T-helper 17 cell (primary cell): ENCODE results near the gene RNF223. TPM values are rescaled to one million over a fixed set of nuclear protein-coding genes. Genes with fewer than 3 reads are reported as not detected.
A peak's percentile ranks its signal among the peaks of the same experiment; 100 is the strongest.
"Not testable (repeated sequence)": the region's sequence is repeated elsewhere in the genome, so short reads cannot be mapped to it uniquely, and the experiment has no call there.

Experiments
- ATAC-seq: fragments of 150-1000 bp; cut with Tn5 transposase; 2 replicates; pipeline ENCODE4 v1.10.0; 2021; ENCODE audit warnings: mild to moderate bottlenecking, moderate library complexity
- DNase-seq, 3 donors: peaks; one replicate each; pipeline versions ENCODE4 v3.0.0 to v3.0.0-alpha.2; 2020 to 2021
- H3K9me3 ChIP-seq: one replicate; pipeline ENCODE4 v1.7.0; 2013; ENCODE audit warnings: low read length, mild to moderate bottlenecking; ENCODE audit not compliant: control insufficient read depth, poor library complexity, severe bottlenecking
- H3K27ac Mint-ChIP-seq: one replicate; pipeline ENCODE4 v1.8.0; 2022; ENCODE audit warnings: mild to moderate bottlenecking, moderate library complexity, mixed read lengths
- H3K27me3 Mint-ChIP-seq: one replicate; pipeline ENCODE4 v1.8.0; 2022; ENCODE audit warnings: mixed read lengths
- H3K36me3 Mint-ChIP-seq: one replicate; pipeline ENCODE4 v1.8.0; 2022; ENCODE audit warnings: low read depth, mixed read lengths
- H3K4me1 Mint-ChIP-seq: one replicate; pipeline ENCODE4 v1.8.0; 2022; ENCODE audit warnings: mild to moderate bottlenecking, mixed read lengths
- H3K4me3 Mint-ChIP-seq: one replicate; pipeline ENCODE4 v1.8.0; 2022; ENCODE audit warnings: mild to moderate bottlenecking, moderate library complexity, mixed read lengths
- total RNA-seq, 4 donors: library from RNA in 2 of 4; stranded (reverse) in 2 of 4; gene quantifications; one replicate each; pipeline ENCODE4 v1.2.3 and lab custom pipeline; 2022 to 2026

The RNF223 gene
- total RNA-seq, 2 donors from 2014 or later = not detected

DNA sequence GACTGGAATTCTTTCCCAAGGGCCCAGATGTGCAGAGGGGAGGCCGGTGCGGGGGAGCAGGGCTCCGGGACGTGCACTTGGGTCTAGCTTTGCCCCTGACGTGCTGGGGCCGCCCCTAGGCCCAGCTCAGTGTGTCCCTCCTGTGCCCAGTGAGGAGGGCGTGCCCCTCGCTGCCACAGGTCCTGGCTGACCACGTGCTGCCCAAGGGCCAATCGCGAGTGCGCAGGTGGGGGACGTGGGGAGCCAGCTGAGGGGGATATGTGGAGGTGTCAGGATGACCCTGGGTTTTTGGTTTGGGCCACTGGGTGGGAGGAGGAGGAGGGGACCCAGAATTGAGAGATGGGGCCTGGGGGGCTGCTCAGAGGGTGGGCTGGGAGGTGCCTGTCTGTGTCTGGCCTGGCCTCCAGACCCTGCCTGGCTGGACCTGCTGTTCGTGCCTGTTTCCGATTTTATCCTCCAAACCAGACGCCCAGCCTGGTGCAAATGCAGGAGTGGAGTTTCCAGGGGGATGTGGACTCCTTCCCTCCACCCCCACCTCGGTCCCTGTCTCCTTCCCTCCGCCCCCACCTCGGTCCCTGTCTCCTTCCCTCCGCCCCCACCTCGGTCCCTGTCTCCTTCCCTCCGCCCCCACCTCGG lies 6.1 kb upstream of the RNF223 start:
- Mint-ChIP-seq H3K4me3 (no peak overlapping the region), H3K27ac (no peak overlapping the region), H3K27me3 (no peaks in the 10 kb centered on the region), H3K36me3 (no peaks in the 10 kb centered on the region), H3K4me1 (peaks cover 3% of the 10 kb centered on the region)
- DNase-seq = no peak
- no peaks in the 10 kb centered on the region for H3K9me3 ChIP-seq
- ATAC-seq = peak; percentile 58

DNA sequence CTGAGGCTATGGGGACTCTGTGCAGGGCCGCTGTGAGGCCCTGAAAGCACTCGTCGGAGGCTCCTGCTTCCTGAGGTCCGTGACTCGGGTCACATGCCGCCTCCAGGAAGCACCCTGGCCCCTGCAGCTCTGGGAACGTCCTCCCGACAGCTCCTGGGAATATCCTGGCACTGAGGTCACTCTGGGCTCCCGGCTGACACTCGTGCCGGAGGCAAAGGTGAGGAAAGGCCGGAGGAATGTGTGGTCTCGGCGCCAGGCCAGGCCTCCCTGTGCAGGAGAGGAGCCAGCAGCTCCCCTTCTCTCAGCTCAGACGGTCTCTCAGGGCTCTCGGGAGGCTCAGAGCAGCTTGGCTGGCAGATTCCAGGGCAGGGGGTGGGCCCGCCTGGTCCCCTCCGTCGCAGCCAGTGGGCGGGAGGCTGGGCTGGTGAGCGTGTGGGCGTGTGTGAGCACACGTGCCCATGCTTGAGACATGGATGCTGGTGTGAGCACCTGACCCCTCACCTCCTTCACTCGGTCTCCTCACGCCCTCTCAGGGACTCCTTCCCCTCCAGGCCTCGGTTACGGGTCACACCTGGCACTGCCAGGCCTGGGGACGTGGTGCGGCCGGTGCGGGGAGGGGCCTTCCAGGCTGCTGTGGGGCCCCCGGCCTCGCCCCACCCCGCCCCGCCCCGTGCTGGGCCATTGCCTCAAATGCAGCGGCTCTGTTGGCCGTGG lies 5.5 kb upstream of the RNF223 start:
- Mint-ChIP-seq H3K27ac (no peak overlapping the region), H3K36me3 (peaks cover 2% of the 10 kb centered on the region), H3K4me1 (peaks cover 6% of the 10 kb centered on the region), H3K4me3 (peak overlapping the region; percentile 58), H3K27me3 (peaks cover 5% of the 10 kb centered on the region)
- ATAC-seq (peak; percentile 68), DNase-seq (peak in 1 of 3 donors; percentile 18)
- H3K9me3 ChIP-seq = no peaks in the 10 kb centered on the region

DNA sequence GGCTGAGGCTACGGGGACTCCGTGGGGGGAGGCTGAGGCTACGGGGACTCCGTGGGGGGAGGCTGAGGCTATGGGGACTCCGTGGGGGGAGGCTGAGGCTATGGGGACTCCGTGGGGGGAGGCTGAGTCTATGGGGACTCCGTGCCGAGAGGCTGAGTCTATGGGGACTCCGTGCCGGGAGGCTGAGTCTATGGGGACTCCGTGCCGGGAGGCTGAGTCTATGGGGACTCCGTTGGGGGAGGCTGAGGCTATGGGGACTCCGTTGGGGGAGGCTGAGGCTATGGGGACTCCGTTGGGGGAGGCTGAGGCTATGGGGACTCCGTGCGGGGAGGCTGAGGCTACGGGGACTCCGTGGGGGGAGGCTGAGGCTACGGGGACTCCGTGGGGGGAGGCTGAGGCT lies 3.3 kb upstream of the RNF223 start:
- H3K4me3 Mint-ChIP-seq, H3K36me3 Mint-ChIP-seq, H3K27me3 Mint-ChIP-seq, ATAC-seq, H3K9me3 ChIP-seq, H3K4me1 Mint-ChIP-seq, DNase-seq, H3K27ac Mint-ChIP-seq: not testable (repeated sequence)

DNA sequence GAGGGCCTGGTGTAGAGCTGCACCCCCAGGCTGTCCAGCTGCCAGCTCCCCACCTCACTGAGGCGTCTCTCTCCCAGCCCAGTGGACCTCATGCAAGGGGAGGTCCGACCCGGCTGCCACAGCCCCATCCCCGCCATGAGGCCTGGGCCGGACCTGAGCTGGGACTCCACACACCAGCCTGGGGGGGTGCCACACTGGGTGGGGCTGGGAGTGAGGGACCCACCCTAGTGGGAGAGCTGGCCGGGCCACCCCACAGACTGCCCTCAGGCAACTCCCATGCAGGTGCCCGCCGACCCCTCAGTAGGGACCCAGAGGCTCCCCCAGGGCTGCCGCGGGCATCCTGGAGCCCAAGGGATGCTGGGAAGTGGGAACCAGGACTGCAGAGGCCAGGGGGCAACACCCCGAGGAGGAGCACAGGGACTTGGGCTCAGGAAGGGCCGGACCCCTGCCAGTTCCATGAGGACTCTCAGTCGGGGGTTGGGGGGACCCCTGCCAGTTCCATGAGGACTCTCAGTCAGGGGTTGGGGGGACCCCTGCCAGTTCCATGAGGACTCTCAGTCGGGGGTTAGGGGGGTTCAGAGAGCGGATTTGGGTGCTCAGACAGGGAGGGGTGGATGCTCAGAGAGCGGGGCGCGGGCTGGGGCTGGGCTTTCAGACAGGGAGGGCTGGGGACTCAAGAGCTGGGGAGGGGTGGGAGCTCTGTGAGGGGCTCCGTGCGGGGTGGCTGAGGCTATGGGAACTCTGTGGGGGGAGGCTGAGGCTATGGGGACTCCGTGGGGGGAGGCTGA lies 1.2 kb upstream of the RNF223 start:
- ATAC-seq = no peak
- Mint-ChIP-seq H3K27me3 (peaks cover 8% of the 10 kb centered on the region), H3K4me1 (peaks cover 6% of the 10 kb centered on the region), H3K27ac (no peak overlapping the region), H3K4me3 (no peak overlapping the region), H3K36me3 (peaks cover 2% of the 10 kb centered on the region)
- DNase-seq = peak in 2 of 3 donors; percentile 2 to 10
- H3K9me3 ChIP-seq = no peaks in the 10 kb centered on the region

DNA sequence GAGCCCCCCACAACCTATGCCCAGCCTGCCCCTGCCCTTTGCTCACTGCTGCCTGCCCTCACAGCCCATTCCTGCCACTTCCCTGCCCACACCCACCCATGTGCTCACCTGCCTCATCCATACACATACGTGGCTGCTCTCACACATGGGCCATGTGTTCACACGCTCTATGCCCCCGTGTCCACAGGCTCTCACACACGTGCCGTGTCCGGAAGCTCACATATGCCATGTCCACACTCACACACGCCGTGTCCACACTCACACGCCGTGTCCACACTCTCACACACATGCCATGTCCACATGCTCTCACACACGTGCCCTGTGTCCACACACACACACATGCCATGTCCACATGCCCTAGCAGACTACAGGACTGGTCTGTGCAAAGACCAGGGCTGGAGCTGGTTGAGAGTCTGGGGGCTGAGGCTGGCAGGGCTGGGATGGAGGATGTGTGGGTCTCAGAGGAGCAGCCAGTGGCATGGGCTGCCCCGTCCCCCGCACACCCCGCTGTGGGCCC lies 583 bp upstream of the RNF223 start:
- Mint-ChIP-seq H3K36me3 (peaks cover 2% of the 10 kb centered on the region), H3K27ac (no peak overlapping the region), H3K4me3 (no peak overlapping the region), H3K27me3 (peaks cover 8% of the 10 kb centered on the region), H3K4me1 (peaks cover 6% of the 10 kb centered on the region)
- DNase-seq (no peak), ATAC-seq (no peak)
- no peaks in the 10 kb centered on the region for H3K9me3 ChIP-seq

DNA sequence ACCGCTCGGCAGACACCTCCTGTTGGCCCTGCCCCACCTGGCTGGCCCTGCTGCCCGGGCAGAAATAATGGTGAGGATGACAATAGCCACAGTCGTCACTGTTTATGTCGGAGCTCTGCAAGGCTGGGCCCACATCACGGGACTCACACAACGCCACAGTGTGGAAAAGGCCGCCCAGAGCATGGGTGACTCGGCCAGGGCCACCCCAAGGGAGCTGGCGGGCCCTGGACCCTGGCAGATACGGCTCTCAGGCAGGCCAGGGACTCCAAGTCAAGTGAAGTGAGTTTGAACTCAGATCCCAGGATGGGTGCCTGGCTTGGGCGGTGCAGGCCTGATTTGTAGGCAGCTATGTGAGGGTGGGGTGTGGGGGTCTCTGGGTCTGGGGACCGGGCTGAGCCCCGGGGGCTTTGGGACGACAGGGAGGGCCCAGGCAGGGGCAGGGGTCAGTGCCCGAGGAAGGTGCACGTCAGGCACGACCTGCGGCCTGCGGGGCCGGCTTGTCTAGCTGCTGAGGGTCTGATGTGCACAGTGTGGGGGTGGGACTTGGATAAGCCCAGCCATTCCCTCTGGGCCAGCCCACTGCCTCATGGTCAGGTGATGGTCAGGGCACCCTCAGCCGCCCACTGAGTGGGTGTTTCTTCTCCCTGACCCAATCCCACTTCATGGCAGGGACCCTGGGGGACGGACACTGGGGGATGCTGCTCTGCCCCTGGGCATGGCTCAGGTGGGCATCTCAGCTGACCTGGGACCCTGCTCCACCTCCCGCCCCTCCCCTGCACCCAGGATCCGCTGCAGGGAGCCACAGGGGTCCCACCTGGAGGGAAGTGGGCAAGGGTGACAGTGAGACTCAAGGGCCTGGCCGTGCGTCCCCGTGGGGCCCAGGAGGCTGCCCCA lies 1.0 kb downstream of the RNF223 start:
- H3K4me1 Mint-ChIP-seq = peaks cover 2% of the 10 kb centered on the region
- H3K9me3 ChIP-seq = no peaks in the 10 kb centered on the region
- H3K4me3 Mint-ChIP-seq = no peak overlapping the region
- H3K27me3 Mint-ChIP-seq = peaks cover 8% of the 10 kb centered on the region
- H3K27ac Mint-ChIP-seq = no peak overlapping the region
- ATAC-seq = no peak
- DNase-seq = no peak
- peaks cover 2% of the 10 kb centered on the region for H3K36me3 Mint-ChIP-seq

DNA sequence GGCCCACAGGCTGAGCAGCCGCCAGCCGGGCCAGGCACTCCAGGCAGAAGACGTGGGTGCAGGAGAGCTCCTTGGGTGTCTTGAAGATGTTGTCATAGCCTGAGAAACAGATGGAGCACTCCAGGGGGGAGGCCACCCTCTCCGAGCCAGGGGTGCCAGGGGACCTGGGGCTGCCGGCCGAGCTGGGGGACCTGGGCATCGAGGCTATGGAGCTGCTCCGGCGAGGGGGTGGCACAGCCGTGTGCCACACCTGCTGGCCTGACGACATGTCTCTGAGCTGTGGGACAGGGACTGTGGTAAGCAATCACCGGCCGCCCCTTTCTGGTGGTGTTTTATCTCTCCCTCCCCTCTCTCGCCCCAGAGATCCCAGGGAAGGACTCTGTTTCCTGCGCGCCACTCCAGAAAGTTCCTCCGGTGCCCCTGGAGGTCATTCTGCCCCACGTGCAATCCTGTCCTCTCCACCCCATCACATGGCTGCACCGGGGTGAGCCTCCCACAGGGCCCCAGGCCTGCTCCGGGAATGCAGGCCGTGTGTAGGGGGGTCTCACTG lies 1.7 kb downstream of the RNF223 start:
- no peak for DNase-seq
- Mint-ChIP-seq H3K27ac (no peak overlapping the region), H3K36me3 (peaks cover 2% of the 10 kb centered on the region), H3K4me1 (peaks cover 2% of the 10 kb centered on the region), H3K4me3 (no peak overlapping the region), H3K27me3 (peaks cover 8% of the 10 kb centered on the region)
- H3K9me3 ChIP-seq = no peaks in the 10 kb centered on the region
- ATAC-seq = no peak

DNA sequence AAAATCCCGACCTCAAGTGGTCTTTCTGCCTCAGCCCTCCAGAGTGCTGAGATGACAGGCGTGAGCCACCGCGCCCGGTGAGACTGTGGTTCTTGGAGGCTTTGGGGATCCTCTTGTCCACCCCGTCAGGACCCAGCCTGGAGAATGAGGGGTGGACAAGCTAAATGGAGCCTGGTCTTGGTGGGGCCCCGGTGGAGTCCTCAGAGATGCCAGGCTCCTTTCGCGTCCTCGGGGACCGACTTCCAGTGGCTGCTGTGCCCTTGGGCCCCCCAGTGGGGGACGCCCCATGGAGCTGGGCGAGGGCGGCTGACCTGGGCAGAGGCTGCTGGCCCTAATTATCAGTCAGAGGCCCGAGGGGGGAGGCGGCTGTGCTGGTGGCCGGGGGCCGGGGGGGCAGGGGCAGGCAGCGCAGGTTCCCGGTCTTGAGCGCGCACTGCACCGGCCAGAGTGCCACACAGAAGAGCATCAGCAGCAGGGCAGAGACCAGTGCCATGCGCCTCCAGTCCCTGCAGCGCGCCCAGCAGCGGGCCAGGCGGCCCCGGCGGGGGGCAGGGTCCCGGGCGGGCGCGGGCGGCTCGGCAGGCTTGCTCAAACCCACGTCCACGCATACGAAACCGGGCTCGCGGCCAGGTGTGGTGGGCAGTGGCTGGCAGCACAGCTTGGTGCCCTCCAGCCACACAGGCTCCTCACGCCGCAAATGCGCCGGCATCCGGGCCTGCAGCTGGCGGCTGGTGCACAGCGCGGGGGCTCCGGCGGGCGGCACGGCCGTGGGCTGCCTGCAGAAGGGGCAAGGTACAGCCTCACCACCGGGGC lies 2.4 kb downstream of the RNF223 start:
- Mint-ChIP-seq H3K27me3 (peaks cover 8% of the 10 kb centered on the region), H3K4me1 (peaks cover 2% of the 10 kb centered on the region), H3K4me3 (no peak overlapping the region), H3K27ac (no peak overlapping the region), H3K36me3 (peaks cover 2% of the 10 kb centered on the region)
- ATAC-seq (no peak), DNase-seq (no peak)
- no peaks in the 10 kb centered on the region for H3K9me3 ChIP-seq

DNA sequence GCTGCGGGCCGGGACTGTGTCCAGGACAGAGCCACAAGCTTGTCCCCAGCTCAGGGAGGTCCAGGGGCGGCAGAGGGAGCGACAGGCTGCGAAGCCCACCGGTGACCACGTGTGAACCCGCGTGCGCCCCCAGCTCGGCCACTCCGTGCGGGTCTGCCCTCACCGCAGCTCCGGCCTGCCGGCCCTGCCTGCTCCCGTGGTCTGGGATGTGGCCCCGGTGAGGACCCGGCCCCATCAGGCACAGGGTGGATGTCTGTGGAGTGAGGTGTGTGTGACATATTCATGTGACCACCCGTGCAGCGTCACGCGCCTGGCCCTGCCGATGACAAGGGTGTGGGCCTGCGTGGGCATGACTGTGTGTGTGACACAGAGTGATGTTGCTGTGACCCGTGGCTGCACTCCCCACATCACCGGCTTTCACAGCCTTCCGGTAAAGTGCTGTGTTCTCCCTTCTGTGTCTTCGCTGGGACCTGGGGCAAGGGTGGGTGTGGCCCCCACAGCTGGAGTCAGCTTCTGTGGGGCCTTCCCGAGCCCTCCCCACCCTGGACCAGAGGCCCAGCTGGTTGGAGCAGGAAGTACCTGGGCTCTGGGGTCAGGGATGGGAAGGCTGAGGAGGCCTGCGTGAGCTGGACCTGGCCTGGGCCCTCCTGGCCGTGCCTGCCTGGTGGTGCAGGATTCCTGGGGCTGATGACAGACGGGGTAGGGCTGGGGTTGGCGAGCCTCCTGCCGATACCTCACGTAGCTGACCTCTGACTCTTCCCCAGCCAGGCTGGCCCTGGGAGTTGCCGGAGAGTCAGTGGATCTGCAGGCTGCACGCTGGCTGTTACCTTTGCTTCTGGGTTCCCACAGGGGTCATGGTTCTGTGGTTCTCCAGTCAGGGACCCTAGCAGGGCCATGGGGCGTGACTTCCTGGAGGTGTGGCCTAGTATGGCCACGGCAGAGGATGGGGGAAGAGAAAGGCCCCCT lies 4.1 kb downstream of the RNF223 start:
- peaks cover 15% of the 10 kb centered on the region for H3K27me3 Mint-ChIP-seq
- no peak overlapping the region for H3K27ac Mint-ChIP-seq
- H3K4me3 Mint-ChIP-seq = peak overlapping the region; percentile 41
- H3K9me3 ChIP-seq = no peaks in the 10 kb centered on the region
- no peak for ATAC-seq
- H3K4me1 Mint-ChIP-seq = peaks cover 2% of the 10 kb centered on the region
- peaks cover 2% of the 10 kb centered on the region for H3K36me3 Mint-ChIP-seq
- no peak for DNase-seq

DNA sequence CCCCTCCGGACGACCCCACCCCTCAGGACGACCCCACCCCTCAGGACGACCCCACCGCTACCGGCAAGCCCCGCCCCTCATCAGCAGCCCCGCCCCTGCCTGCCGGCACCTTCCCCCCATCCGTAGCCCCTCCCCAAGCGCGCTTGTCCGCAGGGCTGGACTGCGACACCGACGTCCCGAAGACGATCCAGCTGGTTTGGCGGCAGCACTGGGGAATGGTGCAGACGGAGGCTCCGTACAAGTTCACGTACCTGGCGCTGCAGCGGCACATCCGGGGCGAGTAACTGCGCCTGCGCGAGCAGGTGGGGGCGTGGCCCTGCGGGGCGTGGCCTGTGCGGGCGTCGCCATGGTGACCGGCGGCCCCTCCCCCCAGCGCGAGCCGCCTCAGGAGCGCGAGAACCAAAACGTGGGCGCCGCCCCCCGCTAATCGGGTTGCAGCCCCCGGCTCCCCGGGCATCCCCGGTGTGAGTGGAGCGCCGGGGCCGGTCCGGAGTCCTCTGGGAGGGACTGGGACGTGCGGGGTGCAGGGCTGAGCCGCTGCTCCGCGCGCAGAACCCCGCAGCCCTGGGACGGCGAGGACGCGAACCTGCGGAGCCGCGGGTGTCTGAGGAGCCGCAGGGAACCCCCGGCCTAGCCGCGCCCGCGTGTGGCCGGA lies 4.9 kb downstream of the RNF223 start:
- H3K4me3 Mint-ChIP-seq = peak overlapping the region; percentile 84
- peak; percentile 70 for ATAC-seq

More for the DNA sequence above, 4.9 kb downstream of the RNF223 start:
- peak; percentile 87 to 94 (median 88) for DNase-seq
- no peaks in the 10 kb centered on the region for H3K9me3 ChIP-seq
- Mint-ChIP-seq H3K27me3 (peaks cover 7% of the 10 kb centered on the region), H3K36me3 (no peaks in the 10 kb centered on the region), H3K4me1 (no peaks in the 10 kb centered on the region), H3K27ac (no peak overlapping the region)
